Camera-type eye (tissue), 1 donor: Measurements from ENCODE around the gene CSRP3. TPM values are rescaled to one million over a fixed set of nuclear protein-coding genes. Genes with fewer than 3 reads are reported as not detected.

ENCODE experiments used
- total RNA-seq: library from RNA; depleted of rRNA; stranded (reverse); fragments of >200 nt; gene quantifications from one replicate; pipeline ENCODE4 v1.2.3, GENCODE V29; 2014

Gene CSRP3
- 22.8 TPM for total RNA-seq

GRCh38 chr11:19201737-19202605 is at the start of gene CSRP3:
TSS of gene CSRP3 (minus strand) at chr11:19201983. CDS start at chr11:19192448, 9,535 bp downstream.

GRCh38 chr11:19240420-19241259 is 38.9 kb upstream of the CSRP3 start, which contains the start of gene E2F8:
TSS of gene E2F8 (minus strand) at chr11:19240945. CDS start at chr11:19240121, 824 bp downstream.

Other genes with a start within 250 kb of the CSRP3 start
- not detected for gene MRGPRX2, start 141.3 kb downstream of the CSRP3 start, total RNA-seq
- 31.4 TPM for gene ZDHHC13, start 84.8 kb downstream of the CSRP3 start, total RNA-seq
- gene E2F8, start 39.0 kb upstream of the CSRP3 start, total RNA-seq = 2.5 TPM